HG02943 (cell line): ENCODE data around the gene ZNF574.

Experiments used
- ATAC-seq: cut with Tn5 transposase; IDR thresholded peaks from one replicate; pipeline ENCODE4 v1.9.1; 2021; ENCODE audit warnings: mild to moderate bottlenecking, low read depth, moderate library complexity; ENCODE audit not compliant: unreplicated experiment

Gene ZNF574

GRCh38 chr19:42053037-42053935 lies 22.7 kb upstream of the ZNF574 start:
- no peak for ATAC-seq

- no peak for ATAC-seq
These were observed 21.8 kb upstream of the ZNF574 start for GRCh38 chr19:42054205-42054604.

GRCh38 chr19:42057846-42058245 lies 18.1 kb upstream of the ZNF574 start:
- ATAC-seq = no peak

GRCh38 chr19:42059196-42059595 lies 16.8 kb upstream of the ZNF574 start:
- no peak for ATAC-seq

- no peak for ATAC-seq
These were observed 15.8 kb upstream of the ZNF574 start for GRCh38 chr19:42060117-42060516.

GRCh38 chr19:42062381-42062780 lies 13.6 kb upstream of the ZNF574 start:
- no peak for ATAC-seq

- no peak for ATAC-seq
These were observed 11.5 kb upstream of the ZNF574 start for GRCh38 chr19:42064432-42064831.

- no peak for ATAC-seq
These were observed 10.9 kb upstream of the ZNF574 start for GRCh38 chr19:42065051-42065450.

- no peak for ATAC-seq
These were observed 10.5 kb upstream of the ZNF574 start for GRCh38 chr19:42065511-42065910.

GRCh38 chr19:42066075-42066754 lies 9.8 kb upstream of the ZNF574 start:
- ATAC-seq = no peak

GRCh38 chr19:42067315-42067888 lies 8.6 kb upstream of the ZNF574 start:
- ATAC-seq = no peak

GRCh38 chr19:42068361-42068755 lies 7.6 kb upstream of the ZNF574 start:
- no peak for ATAC-seq

GRCh38 chr19:42068756-42069571 lies 7.0 kb upstream of the ZNF574 start:
- ATAC-seq = no peak

- no peak for ATAC-seq
These were observed 6.2 kb upstream of the ZNF574 start, which contains the start of gene GRIK5 for GRCh38 chr19:42069619-42070351. TSS of gene GRIK5 (minus strand) at chr19:42070206. CDS start at chr19:42065770, 4,436 bp downstream.

GRCh38 chr19:42071247-42071646 lies 4.7 kb upstream of the ZNF574 start:
- no peak for ATAC-seq

- no peak for ATAC-seq
These were observed 1.2 kb upstream of the ZNF574 start for GRCh38 chr19:42074513-42075363.

GRCh38 chr19:42075364-42075615 lies 676 bp upstream of the ZNF574 start:
- no peak for ATAC-seq

GRCh38 chr19:42076380-42076944 lies 496 bp downstream of the ZNF574 start:
- ATAC-seq = no peak

GRCh38 chr19:42078058-42078457 lies 2.1 kb downstream of the ZNF574 start:
- ATAC-seq = no peak
